Fibroblast of lung (primary cell): Measurements from ENCODE around the gene ZNF654.

Experiments used
- EZH2 ChIP-seq: IDR thresholded peaks from 2 replicates; pipeline ENCODE4 v1.5.1; 2012; ENCODE audit warnings: low read length, control low read depth, mild to moderate bottlenecking; ENCODE audit errors: missing control alignments
- TF ChIP-seq, protein P1 (sequence below), 2 donors: IDR thresholded peaks in 1 of 2; conservative IDR thresholded peaks in 1 of 2; 1 replicate in 1 of 2; 2 replicates in 1 of 2; pipeline ENCODE4 v1.5.1; 2011 to 2012; ENCODE audit warnings: low read length in 2 of 2, control low read depth in 1 of 2, inconsistent platforms in 1 of 2, low read depth in 1 of 2, mild to moderate bottlenecking in 1 of 2

DNA sequence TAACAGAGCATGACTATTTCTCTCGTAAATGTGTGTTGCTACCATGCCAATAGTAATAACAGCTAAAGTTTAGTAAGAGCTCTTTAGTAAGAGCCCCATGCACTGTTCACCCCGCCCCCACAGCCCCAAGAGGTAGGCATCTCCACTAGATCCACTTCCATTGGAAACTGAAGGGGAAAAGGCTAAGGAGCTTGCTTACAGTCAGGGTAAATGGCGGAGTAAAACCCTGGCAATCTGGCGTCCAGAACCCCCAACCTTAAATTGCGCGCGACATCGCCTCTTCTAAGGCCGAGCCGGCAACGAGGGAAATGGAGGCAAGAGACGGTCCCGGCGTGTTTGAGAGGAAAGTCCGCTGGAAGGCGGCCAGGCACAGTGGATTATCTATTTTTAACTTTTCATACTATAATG is 90.0 kb downstream of the ZNF654 start:
- TF ChIP-seq, protein P1, sequence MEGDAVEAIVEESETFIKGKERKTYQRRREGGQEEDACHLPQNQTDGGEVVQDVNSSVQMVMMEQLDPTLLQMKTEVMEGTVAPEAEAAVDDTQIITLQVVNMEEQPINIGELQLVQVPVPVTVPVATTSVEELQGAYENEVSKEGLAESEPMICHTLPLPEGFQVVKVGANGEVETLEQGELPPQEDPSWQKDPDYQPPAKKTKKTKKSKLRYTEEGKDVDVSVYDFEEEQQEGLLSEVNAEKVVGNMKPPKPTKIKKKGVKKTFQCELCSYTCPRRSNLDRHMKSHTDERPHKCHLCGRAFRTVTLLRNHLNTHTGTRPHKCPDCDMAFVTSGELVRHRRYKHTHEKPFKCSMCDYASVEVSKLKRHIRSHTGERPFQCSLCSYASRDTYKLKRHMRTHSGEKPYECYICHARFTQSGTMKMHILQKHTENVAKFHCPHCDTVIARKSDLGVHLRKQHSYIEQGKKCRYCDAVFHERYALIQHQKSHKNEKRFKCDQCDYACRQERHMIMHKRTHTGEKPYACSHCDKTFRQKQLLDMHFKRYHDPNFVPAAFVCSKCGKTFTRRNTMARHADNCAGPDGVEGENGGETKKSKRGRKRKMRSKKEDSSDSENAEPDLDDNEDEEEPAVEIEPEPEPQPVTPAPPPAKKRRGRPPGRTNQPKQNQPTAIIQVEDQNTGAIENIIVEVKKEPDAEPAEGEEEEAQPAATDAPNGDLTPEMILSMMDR (conservative IDR thresholded peaks at IDR 0.05 in 1 of 2, IDR thresholded peaks at IDR 0.05 in 1 of 2; ENCODE audit: low read depth in 1 of 2, low read length in 2 of 2): no peak
- no peak for TF ChIP-seq EZH2
